GM12873 (cell line): ENCODE data around the gene PTPRH.

Source experiments
- CTCF ChIP-seq: IDR thresholded peaks from 2 replicates; pipeline ENCODE4 v1.5.1; 2012; ENCODE audit warnings: low read depth, mild to moderate bottlenecking, moderate library complexity, low read length, control low read depth; ENCODE audit not compliant: insufficient read depth; ENCODE audit errors: missing control alignments

Gene PTPRH

GRCh38 chr19:55174425-55175116, 34.7 kb downstream of the PTPRH start:
- TF ChIP-seq CTCF = no peak

- TF ChIP-seq CTCF = no peak
Observed at GRCh38 chr19:55173714-55174409, 35.4 kb downstream of the PTPRH start.

- TF ChIP-seq CTCF = no peak
Observed at GRCh38 chr19:55173186-55173713, 36.1 kb downstream of the PTPRH start.

GRCh38 chr19:55172741-55173140, 36.6 kb downstream of the PTPRH start:
- TF ChIP-seq CTCF = no peak

- TF ChIP-seq CTCF = no peak
Observed at GRCh38 chr19:55171440-55171839, 37.9 kb downstream of the PTPRH start.

- no peak for TF ChIP-seq CTCF
Observed at GRCh38 chr19:55169136-55169535, 40.2 kb downstream of the PTPRH start.

- TF ChIP-seq CTCF = no peak
Observed at GRCh38 chr19:55166530-55167268, 42.6 kb downstream of the PTPRH start, which contains the start of gene DNAAF3. TSS of gene DNAAF3 (minus strand) at chr19:55166613. CDS start at chr19:55166413, 200 bp downstream.
